Adrenal gland (tissue), 12 donors: ENCODE measurements around the gene DUSP22. TPM values are rescaled to one million over a fixed set of nuclear protein-coding genes. Genes with fewer than 3 reads are reported as not detected.
"Not testable (repeated sequence)": the region's sequence is repeated elsewhere in the genome, so short reads cannot be mapped to it uniquely, and the experiment has no call there.

Experiments
- DNase-seq, 7 donors: peaks; one replicate each; pipeline ENCODE4 v3.0.0-alpha.2; 2019 to 2020
- H3K27ac ChIP-seq, 5 donors: fragments of 200-600 bp; sonication (generic) in 4 of 5; 1 replicate in 3 of 5; 2 replicates in 2 of 5; pipeline versions ENCODE4 v1.5.1 to v1.8.0; 2016 to 2020; ENCODE audit warnings: mild to moderate bottlenecking in 1 of 5
- H3K27me3 ChIP-seq: fragments of 200-600 bp; 2 replicates; pipeline ENCODE4 v1.8.0; 2021
- H3K36me3 ChIP-seq, 2 donors: fragments of 200-600 bp; replicated peaks in 1 of 2; 1 replicate in 1 of 2; 2 replicates in 1 of 2; pipeline versions ENCODE4 v1.5.1 to v1.8.0; 2018 to 2022
- H3K4me1 ChIP-seq, 2 donors: fragments of 200-600 bp; replicated peaks in 1 of 2; 1 replicate in 1 of 2; 2 replicates in 1 of 2; pipeline versions ENCODE4 v1.5.1 to v1.8.0; 2018 to 2021
- H3K4me3 ChIP-seq, 4 donors: fragments of 200-600 bp; sonication (generic) in 3 of 4; one replicate each; pipeline ENCODE4 v1.5.1; 2016 to 2018
- H3K9me3 ChIP-seq, 3 donors: fragments of 200-600 bp; sonication (generic) in 1 of 3; replicated peaks in 1 of 3; 1 replicate in 2 of 3; 2 replicates in 1 of 3; pipeline versions ENCODE4 v1.5.1 to v1.8.0; 2016 to 2021
- CTCF ChIP-seq, 6 experiments: fragments of 450-650 bp in 4 of 6; fragments of 200-600 bp in 2 of 6; sonication (generic) in 1 of 6; IDR thresholded peaks; 1 replicate in 5 of 6; 2 replicates in 1 of 6; pipeline versions ENCODE4 v1.5.1 to v1.8.0; 2016 to 2021; ENCODE audit warnings: antibody characterized with exemption in 6 of 6, mild to moderate bottlenecking in 2 of 6, moderate library complexity in 1 of 6
- POLR2A ChIP-seq, 2 donors: fragments of 450-650 bp; IDR thresholded peaks; one replicate each; pipeline ENCODE4 v1.6.1; 2017; ENCODE audit warnings: antibody characterized with exemption in 2 of 2, mild to moderate bottlenecking in 2 of 2, moderate library complexity in 1 of 2
- WGBS, 4 donors: extraction: QIAGEN DNeasy Blood & Tissue Kit in 2 of 4; methylation state at CpG; one replicate each; pipeline versions ENCODE4 v1.1.5 to v1.1.7; 2013 to 2017; 5-methylcytosine and 5-hydroxymethylcytosine counted together
- intact Hi-C, 2 donors: fragments of 100-400 bp; cut with DNase I; formaldehyde crosslinking; loops; one replicate each; pipeline versions ENCODE4 v1.14.1 to v1.15.0; 2022 to 2023
- polyA plus RNA-seq, 3 donors: library from polyadenylated mRNA; stranded (reverse); fragments of 200-250 nt in 2 of 3; fragments of 350-450 nt in 1 of 3; fragmentation: Illumina TruSeq in 1 of 3; extraction: RNeasy Lipid Tissue Mini Kit (QIAGEN cat#74804) in 1 of 3; gene quantifications; one replicate each; pipeline ENCODE4 v1.2.3, GENCODE V29; 2013 to 2014
- total RNA-seq, 9 donors: library from RNA; depleted of rRNA in 4 of 9; stranded (reverse); fragments of >200 nt in 4 of 9; fragments of 120-200 nt in 1 of 9; fragmentation: NEBNext Ultra II Directional in 1 of 9; extraction: Animal tissue kit (Norgen Biotek cat#: 25700) in 1 of 9; gene quantifications; one replicate each; pipeline versions ENCODE4 v1.1.0 to v1.2.4, GENCODE V29; 2013 to 2023
- donor health status: healthy with polysubstance abuse.
- donor health status: Bipolar disorder and iron deficiency.
- donor health status: DM: yes; HTN: yes; CAD: no.
- donor health status: DM: no; HTN: no; CAD: no.
- donor health status: DM: no; HTN: no; CAD: no.
- donor health status: DM: yes; HTN: yes; CAD: no.

Gene DUSP22
- total and polyA plus RNA-seq, 12 donors, result 16.7 to 39.3 (median 25.9) TPM

GRCh38 chr6:369559-370431 is 77.5 kb downstream of the DUSP22 start:
- no peaks in the 10 kb centered on the region for H3K4me1 ChIP-seq
- TF ChIP-seq CTCF (IDR thresholded peaks at IDR 0.05), result no peak
- no peak for TF ChIP-seq POLR2A (IDR thresholded peaks at IDR 0.05)
- H3K27me3 ChIP-seq, result peaks cover 62% of the 10 kb centered on the region
- 68 to 78% (median 75%) methylated on average over 13 of the region's 13 CpGs for WGBS, 4 donors
- intact Hi-C loops, result no loop called here
- H3K4me3 ChIP-seq, result no peak overlapping the region
- no peaks in the 10 kb centered on the region for H3K9me3 ChIP-seq
- no peak overlapping the region for H3K27ac ChIP-seq
- no peak for DNase-seq
- H3K36me3 ChIP-seq, result no peaks in the 10 kb centered on the region

- DNase-seq, result no peak
- Histone ChIP-seq H3K9me3 (no peaks in the 10 kb centered on the region), H3K36me3 (no peaks in the 10 kb centered on the region), H3K27ac (no peak overlapping the region), H3K4me1 (no peaks in the 10 kb centered on the region), H3K27me3 (peaks cover 66% of the 10 kb centered on the region), H3K4me3 (no peak overlapping the region)
- intact Hi-C loops, result no loop called here
- 62 to 75% (median 69%) methylated on average over 6 of the region's 6 CpGs for WGBS, 4 donors
- TF ChIP-seq POLR2A (IDR thresholded peaks at IDR 0.05), result no peak
- TF ChIP-seq CTCF (IDR thresholded peaks at IDR 0.05), result no peak
Measured at GRCh38 chr6:370555-370954, 78.3 kb downstream of the DUSP22 start.

GRCh38 chr6:371851-372250 is 79.6 kb downstream of the DUSP22 start:
- H3K9me3 ChIP-seq, H3K36me3 ChIP-seq, DNase-seq, intact Hi-C loops, H3K27ac ChIP-seq, H3K4me1 ChIP-seq, H3K4me3 ChIP-seq: not testable (repeated sequence)
- peaks cover 70% of the 10 kb centered on the region for H3K27me3 ChIP-seq
- WGBS, 4 donors, result 70 to 94% (median 85%) methylated on average over 2 of the region's 2 CpGs

- intact Hi-C loops, result no loop called here
- Histone ChIP-seq H3K4me1 (no peaks in the 10 kb centered on the region), H3K36me3 (no peaks in the 10 kb centered on the region), H3K27ac (no peak overlapping the region), H3K9me3 (no peaks in the 10 kb centered on the region), H3K4me3 (no peak overlapping the region), H3K27me3 (peaks cover 68% of the 10 kb centered on the region)
- 65 to 71% (median 67%) methylated on average over 16 of the region's 16 CpGs for WGBS, 4 donors
- no peak for TF ChIP-seq CTCF (IDR thresholded peaks at IDR 0.05)
- no peak for TF ChIP-seq POLR2A (IDR thresholded peaks at IDR 0.05)
- DNase-seq, result no peak
Measured at GRCh38 chr6:372336-372911, 80.1 kb downstream of the DUSP22 start.
